Measurements from ENCODE around the gene CALCR. TPM values are rescaled to one million over a fixed set of nuclear protein-coding genes. Genes with fewer than 3 reads are reported as not detected.

The CALCR gene
- total RNA-seq, 1 experiment from 2014 or later = not detected

- no peak overlapping the region for H3K27ac Mint-ChIP-seq (ENCODE audit: unreplicated experiment)
- H3K4me3 Mint-ChIP-seq (ENCODE audit: low read depth, unreplicated experiment) = no peak overlapping the region
- no peaks in the 10 kb centered on the region for H3K9me3 Mint-ChIP-seq (ENCODE audit: low read depth, unreplicated experiment)
- no TSS peak for BruUV-seq (replicated peaks)
- no peaks in the 10 kb centered on the region for H3K36me3 Mint-ChIP-seq (ENCODE audit: insufficient read depth, unreplicated experiment)
- no peaks in the 10 kb centered on the region for H3K4me1 Mint-ChIP-seq (ENCODE audit: low read depth, unreplicated experiment)
- DNase-seq = no peak
- intact Hi-C loops (cut with micrococcal nuclease; ENCODE audit: unreplicated experiment) = no loop called here
- CTCF ChIA-PET = no interaction called here
- H3K27me3 Mint-ChIP-seq (ENCODE audit: unreplicated experiment) = peaks cover 52% of the 10 kb centered on the region
- no peak for TF ChIP-seq CTCF (IDR thresholded peaks at IDR 0.05; ENCODE audit: unreplicated experiment)
These were observed 192.2 kb downstream of the CALCR start for GRCh38 chr7:93382362-93382761.

- H3K4me3 Mint-ChIP-seq (ENCODE audit: low read depth, unreplicated experiment) = no peak overlapping the region
- CTCF ChIA-PET = no interaction called here
- BruUV-seq (replicated peaks) = no TSS peak
- TF ChIP-seq CTCF (IDR thresholded peaks at IDR 0.05; ENCODE audit: unreplicated experiment) = no peak
- H3K4me1 Mint-ChIP-seq (ENCODE audit: low read depth, unreplicated experiment) = no peaks in the 10 kb centered on the region
- DNase-seq = no peak
- no peaks in the 10 kb centered on the region for H3K9me3 Mint-ChIP-seq (ENCODE audit: low read depth, unreplicated experiment)
- H3K27ac Mint-ChIP-seq (ENCODE audit: unreplicated experiment) = no peak overlapping the region
- intact Hi-C loops (cut with micrococcal nuclease; ENCODE audit: unreplicated experiment) = no loop called here
- H3K36me3 Mint-ChIP-seq (ENCODE audit: insufficient read depth, unreplicated experiment) = no peaks in the 10 kb centered on the region
- H3K27me3 Mint-ChIP-seq (ENCODE audit: unreplicated experiment) = peaks cover 41% of the 10 kb centered on the region
These were observed 196.3 kb downstream of the CALCR start for GRCh38 chr7:93378131-93378760.

GRCh38 chr7:93375603-93376002 is 198.9 kb downstream of the CALCR start:
- no peak for DNase-seq
- Mint-ChIP-seq H3K27me3 (ENCODE audit: unreplicated experiment) (peaks cover 44% of the 10 kb centered on the region), H3K36me3 (ENCODE audit: insufficient read depth, unreplicated experiment) (no peaks in the 10 kb centered on the region), H3K27ac (ENCODE audit: unreplicated experiment) (no peak overlapping the region), H3K4me1 (ENCODE audit: low read depth, unreplicated experiment) (no peaks in the 10 kb centered on the region), H3K4me3 (ENCODE audit: low read depth, unreplicated experiment) (no peak overlapping the region), H3K9me3 (ENCODE audit: low read depth, unreplicated experiment) (no peaks in the 10 kb centered on the region)
- BruUV-seq (replicated peaks) = no TSS peak
- CTCF ChIA-PET = no interaction called here
- no peak for TF ChIP-seq CTCF (IDR thresholded peaks at IDR 0.05; ENCODE audit: unreplicated experiment)
- intact Hi-C loops (cut with micrococcal nuclease; ENCODE audit: unreplicated experiment) = no loop called here

Small RNA genes lying within 50 kb of the gene (microRNA-seq; reads per million reads assigned to microRNA genes)
- gene MIR489 (1.1 reads per million), gene MIR653 (2.1 reads per million)

Measured in Calu3 (cell line).